GM10266 (cell line): Measurements from ENCODE around the gene PSMB1.
"Not testable (repeated sequence)": the region's sequence is repeated elsewhere in the genome, so short reads cannot be mapped to it uniquely, and the experiment has no call there.

Source experiments
- DNase-seq: peaks from one replicate; pipeline ENCODE4 v3.0.0; 2012; ENCODE audit errors: extremely low spot score
- TF ChIP-seq, protein P1 (sequence below): IDR thresholded peaks from 2 replicates; pipeline ENCODE4 v1.5.1; 2012; ENCODE audit warnings: mild to moderate bottlenecking, low read depth; ENCODE audit not compliant: control insufficient read depth, insufficient read depth; ENCODE audit errors: missing control alignments

The PSMB1 gene

GRCh38 chr6:170533792-170534191 lies 19.3 kb downstream of the PSMB1 start:
- DNase-seq: no peak
- TF ChIP-seq, protein P1, sequence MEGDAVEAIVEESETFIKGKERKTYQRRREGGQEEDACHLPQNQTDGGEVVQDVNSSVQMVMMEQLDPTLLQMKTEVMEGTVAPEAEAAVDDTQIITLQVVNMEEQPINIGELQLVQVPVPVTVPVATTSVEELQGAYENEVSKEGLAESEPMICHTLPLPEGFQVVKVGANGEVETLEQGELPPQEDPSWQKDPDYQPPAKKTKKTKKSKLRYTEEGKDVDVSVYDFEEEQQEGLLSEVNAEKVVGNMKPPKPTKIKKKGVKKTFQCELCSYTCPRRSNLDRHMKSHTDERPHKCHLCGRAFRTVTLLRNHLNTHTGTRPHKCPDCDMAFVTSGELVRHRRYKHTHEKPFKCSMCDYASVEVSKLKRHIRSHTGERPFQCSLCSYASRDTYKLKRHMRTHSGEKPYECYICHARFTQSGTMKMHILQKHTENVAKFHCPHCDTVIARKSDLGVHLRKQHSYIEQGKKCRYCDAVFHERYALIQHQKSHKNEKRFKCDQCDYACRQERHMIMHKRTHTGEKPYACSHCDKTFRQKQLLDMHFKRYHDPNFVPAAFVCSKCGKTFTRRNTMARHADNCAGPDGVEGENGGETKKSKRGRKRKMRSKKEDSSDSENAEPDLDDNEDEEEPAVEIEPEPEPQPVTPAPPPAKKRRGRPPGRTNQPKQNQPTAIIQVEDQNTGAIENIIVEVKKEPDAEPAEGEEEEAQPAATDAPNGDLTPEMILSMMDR: no peak

DNA sequence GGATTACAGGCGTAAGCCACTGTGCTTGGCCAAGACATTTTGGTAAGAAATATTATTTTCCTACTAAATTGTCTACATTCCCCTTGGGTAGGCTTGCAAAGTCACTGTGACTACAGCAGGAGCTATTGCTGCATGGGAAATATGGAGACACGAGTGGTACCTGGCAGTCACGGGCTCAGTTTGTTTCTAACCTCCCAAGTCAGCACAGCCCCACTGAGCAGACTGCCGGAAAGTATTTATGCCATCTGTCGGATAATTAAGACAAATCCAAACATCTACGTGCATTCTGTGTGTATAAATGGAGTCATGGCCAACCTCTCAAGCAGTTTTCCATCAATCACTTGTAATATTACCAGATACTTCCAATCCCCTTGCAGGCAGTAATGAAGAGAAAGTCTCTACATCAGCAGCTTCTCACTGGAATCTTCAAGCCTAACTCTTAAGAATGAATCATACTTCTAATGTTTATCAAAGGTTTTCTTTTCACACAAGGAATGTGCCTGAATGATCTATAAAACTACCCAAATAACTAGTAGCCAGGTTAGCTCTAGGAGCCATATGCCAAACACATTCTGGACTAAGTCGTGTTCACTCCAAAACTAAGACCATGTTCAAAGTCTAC lies 20.1 kb downstream of the PSMB1 start:
- DNase-seq: no peak
- TF ChIP-seq, protein P1: no peak

DNA sequence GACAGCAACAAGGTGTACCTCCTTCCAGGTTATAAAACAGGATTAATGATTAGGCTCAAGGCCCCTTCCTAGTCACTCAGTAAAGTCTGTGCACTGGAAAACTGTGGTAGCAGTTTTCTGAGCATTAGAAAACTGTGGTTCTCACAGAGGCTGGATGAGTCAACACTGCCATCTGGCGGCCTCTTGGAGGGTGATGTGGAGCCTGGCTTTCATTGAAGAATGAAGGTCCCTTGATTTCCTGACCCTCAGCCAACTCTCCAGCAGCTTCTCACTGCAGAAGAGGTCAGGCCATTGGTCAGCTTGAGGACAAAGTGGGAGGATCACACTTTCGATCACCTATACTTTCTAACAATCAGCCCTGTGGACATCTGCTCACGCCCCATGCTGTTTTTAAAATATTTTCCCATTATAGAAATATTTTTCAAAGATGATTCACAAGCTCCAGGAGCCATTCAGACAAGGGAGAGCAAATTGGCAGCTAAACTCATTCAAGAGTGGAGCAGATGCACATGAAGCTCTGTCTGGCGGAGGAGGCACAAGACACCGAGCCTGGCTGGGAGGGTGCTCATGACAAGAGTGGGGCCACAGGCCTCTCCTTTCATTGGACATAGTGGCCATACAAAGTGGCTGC lies 23.2 kb downstream of the PSMB1 start:
- peak; percentile 62 for DNase-seq
- TF ChIP-seq, protein P1: peak; percentile 89

DNA sequence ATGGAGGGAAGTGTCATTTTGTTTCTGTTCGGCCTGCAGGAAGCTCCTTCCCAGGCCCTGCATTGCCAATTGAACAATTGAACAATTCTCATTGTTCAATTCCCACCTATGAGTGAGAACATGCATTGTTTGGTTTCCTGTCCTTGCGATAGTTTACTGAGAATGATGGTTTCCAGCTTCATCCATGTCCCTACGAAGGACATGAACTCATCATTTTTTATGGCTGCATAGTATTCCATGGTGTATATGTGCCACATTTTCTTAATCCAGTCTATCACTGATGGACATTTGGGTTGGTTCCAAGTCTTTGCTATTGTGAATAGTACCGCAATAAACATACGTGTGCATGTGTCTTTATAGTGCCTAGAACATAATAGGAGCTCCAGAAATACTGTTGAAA lies 25.1 kb downstream of the PSMB1 start:
- DNase-seq: not testable (repeated sequence)

GRCh38 chr6:170525795-170526194 lies 27.3 kb downstream of the PSMB1 start:
- TF ChIP-seq, protein P1: no peak
- no peak for DNase-seq

GRCh38 chr6:170524172-170524502 lies 29.0 kb downstream of the PSMB1 start:
- DNase-seq: no peak

GRCh38 chr6:170523256-170524171 lies 29.6 kb downstream of the PSMB1 start:
- no peak for DNase-seq
- TF ChIP-seq, protein P1: no peak

More at GRCh38 chr6:170524172-170524502, 29.0 kb downstream of the PSMB1 start:
- TF ChIP-seq, protein P1: no peak
